Stimulated activated CD8-positive, alpha-beta memory T cell treated with anti-CD3 and anti-CD28 coated beads, Interleukin-15, amount 100 ng/mL, for 48 hours (primary cell): ENCODE results near the gene CUZD1.

Experiments
- DNase-seq, 2 donors: peaks; one replicate each; pipeline ENCODE4 v3.0.0-alpha.2; 2020; ENCODE audit warnings: low read depth in 2 of 2

Gene CUZD1

DNA sequence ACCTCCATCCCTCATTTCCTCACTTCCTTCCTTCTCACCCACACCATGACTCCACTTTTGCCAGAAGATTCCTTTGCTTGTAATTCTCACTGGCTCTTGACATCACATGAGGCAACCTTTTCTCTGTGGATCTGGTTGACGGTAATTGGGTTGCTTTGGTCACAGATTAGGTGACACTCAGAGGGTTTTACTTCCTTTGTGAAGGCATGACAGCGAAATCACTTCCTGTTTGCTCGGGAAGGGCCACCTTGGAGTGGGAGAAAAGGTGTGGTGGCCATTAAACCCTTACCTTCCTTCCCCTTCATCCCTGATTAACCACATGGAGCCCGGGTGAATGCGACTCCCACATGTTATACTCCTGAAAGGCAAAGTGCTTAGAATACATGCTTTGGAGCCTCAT lies 30.2 kb downstream of the CUZD1 start:
- no peak for DNase-seq

DNA sequence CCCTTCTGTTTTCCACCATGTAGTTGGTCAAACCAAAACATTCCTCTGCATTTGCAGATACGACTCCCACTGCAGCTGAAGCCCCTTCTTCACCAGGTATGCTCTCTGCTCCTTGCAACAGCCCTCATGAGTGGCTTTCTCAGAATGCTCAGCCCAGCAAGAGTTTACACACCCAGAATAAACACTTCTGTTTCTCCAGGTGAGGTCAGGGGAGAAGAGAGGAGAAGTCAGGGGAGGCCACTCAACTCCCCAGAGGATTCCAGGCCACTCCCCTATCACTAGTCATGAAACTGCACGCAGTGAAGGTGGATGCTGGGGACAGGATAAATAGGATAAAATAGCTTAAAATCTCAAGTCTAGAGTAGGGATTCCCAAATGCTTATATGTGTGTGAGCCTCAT lies 31.2 kb downstream of the CUZD1 start:
- no peak for DNase-seq

DNA sequence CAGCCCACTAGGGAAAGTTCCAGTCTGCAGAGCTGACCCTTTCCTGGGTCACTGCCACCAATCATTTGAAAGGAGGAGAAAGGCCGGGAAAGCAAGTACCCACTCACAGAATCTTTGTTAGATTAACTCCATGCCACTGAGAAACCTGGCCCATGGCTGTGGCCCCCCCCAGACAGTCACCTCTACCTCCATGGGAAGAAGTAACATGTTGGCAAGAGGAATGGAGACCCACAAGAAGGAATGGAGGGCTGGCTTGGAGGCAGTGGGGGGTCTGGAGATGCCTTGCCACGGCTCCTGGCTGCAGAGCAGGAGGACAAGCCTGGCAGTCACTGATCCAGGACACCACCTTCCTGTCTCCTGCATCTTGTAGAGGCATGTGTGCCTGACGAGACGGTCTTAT lies 32.9 kb downstream of the CUZD1 start:
- no peak for DNase-seq

DNA sequence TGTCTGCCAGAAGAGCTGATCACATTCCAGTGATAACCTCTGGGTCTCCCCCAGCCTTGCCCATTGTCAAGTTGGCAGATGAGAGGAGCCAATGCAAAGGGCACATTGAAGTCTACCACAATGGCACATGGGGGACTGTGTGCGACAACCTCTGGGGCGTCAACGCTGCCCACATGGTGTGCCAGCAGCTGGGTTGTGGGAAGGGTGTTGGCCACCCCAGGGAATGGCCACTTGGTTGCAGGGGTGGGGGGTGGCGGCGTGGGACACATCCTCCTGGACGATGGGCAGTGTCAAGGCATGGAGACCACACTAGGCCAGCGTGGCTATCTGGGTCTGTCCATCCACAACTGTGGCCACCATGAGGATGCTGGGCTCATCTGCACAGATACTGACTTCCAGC lies 43.4 kb downstream of the CUZD1 start:
- DNase-seq: no peak

DNA sequence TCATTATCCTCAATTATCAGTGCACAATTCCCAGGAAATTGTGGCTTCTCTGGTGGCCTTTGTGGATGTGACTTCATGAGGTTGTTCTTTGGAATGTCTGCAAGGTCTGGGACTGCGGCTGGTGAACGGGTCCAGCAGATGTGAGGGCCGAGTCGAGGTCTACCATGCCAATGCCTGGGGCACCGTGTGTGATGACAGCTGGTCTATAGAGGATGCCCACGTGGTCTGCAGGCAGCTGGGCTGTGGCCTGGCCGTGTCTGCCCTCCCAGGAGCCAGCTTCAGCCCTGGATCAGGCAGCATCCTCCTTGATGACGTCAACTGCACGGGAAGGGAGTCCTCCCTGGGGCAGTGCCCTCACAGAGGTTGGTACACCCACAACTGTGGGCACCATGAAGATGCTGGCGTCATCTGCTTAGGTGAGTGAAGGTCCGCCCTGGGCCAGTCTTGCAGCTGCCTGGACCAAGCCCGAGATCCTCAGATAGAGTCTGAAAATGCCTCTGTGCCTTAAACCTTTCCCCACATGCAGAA lies 46.9 kb downstream of the CUZD1 start:
- no peak for DNase-seq

DNA sequence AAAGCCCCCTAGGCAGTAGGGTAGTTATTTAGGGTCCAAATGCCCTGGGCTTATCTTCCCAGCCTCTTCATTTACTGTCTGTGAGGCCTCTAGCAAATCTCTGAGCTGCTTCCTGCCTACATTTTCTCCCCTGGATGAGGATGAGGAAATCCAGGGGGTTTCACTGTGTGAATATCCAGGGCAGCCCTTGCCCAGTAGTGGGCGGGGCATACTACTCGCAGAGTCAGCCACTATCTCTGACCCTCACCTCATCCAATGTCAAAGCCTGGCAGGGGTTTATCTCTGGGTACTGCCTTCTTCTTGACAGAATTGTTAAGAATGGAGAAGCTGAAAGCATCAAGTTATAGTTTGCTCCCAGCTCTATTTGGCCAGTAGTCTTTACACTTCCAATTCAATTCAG lies 48.9 kb downstream of the CUZD1 start:
- DNase-seq: no peak

DNA sequence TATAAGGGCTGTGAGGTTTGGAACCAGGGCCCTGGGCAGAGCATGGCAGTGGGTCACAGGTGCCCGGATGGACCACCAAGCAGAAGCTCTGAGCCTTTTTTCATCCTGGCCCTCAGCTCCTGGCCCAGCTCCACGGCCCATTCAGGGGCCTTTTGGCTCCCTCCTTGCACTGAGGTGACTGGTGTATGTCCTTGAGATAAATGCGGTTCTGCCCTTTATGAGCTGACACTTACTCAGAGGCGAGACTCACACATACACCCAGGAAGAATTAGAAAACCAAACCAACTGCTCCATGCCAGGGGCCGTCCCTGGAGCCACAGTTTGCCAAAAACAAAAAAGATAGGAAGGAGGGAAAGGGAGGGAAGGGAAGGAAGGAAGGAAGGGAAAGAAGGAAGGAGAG lies 49.7 kb downstream of the CUZD1 start:
- no peak for DNase-seq

DNA sequence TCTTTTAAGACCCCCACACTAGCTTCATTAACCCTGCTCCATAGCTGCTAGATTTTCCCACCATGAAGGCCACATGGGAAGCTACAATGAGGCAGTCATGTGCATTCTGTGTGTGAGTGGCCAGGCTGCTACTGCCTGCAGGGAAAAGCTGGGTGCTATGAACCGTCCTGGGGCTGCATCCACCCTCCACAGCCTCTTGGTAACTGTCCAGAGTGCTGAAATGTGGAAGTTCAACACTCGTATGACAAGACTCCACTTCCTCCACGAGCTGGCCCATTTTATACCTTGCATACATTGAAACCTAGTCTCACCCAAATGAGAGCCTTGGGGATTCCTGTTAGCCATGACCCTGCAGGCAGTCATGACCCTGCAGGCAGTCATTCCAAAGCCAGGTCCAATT lies 59.4 kb downstream of the CUZD1 start:
- no peak for DNase-seq

DNA sequence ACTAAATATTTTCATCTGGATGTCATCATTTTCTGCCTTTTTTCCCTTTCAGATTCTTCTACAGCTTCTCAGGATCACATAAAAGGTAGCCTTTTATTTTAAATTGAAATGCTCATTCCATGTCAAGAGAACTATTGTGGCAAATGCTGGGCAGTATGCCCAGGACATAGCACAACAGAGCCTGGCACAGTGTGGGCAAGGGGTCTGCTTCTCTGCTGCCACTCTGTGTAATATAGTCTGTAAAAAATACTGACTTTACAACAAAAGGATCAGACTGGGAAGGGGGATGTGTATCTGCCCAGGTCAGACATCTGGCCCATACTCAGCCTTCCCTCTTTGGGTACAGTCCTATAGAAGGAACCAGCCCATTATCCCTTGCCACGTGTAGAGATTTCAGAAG lies 62.7 kb downstream of the CUZD1 start:
- no peak for DNase-seq
